ENCODE results near the gene ING4. TPM values are rescaled to one million over a fixed set of nuclear protein-coding genes. Genes with fewer than 3 reads are reported as not detected.
A peak's percentile ranks its signal among the peaks of the same experiment; 100 is the strongest.

The ING4 gene
- total and polyA plus RNA-seq, 2 of the 13 experiments (the other 11 are each of a cell fraction or from before 2014, with no cell fraction given): 14.4 to 32.4 TPM

- TF ChIP-seq ZNF350 (CRISPR knock-in tag; IDR thresholded peaks at IDR 0.05; ENCODE audit: borderline replicate concordance, low read depth) (peak; percentile 57), KAT8 (CRISPR knock-in tag; IDR thresholded peaks at IDR 0.05) (peak; percentile 41; the same call in 1 of the 2 replicates), JUN (CRISPR knock-in tag; IDR thresholded peaks at IDR 0.05) (no peak), ZNF343 (CRISPR knock-in tag; IDR thresholded peaks at IDR 0.05) (no peak), ETV5 (CRISPR knock-in tag; IDR thresholded peaks at IDR 0.05; ENCODE audit: borderline replicate concordance) (no peak), ZNF225 (CRISPR knock-in tag; IDR thresholded peaks at IDR 0.05) (no peak), EED (CRISPR knock-in tag; IDR thresholded peaks at IDR 0.05) (no peak), ZBTB3 (CRISPR knock-in tag; IDR thresholded peaks at IDR 0.05; ENCODE audit: borderline replicate concordance, low read depth) (no peak), MED1 (CRISPR knock-in tag; IDR thresholded peaks at IDR 0.05) (no peak), ZNF781 (CRISPR knock-in tag; IDR thresholded peaks at IDR 0.05; ENCODE audit: borderline replicate concordance, not compliant biosample characterization) (no peak), ZBTB7B (CRISPR knock-in tag; IDR thresholded peaks at IDR 0.05) (peak; percentile 18; the same call in 1 of the 2 replicates), NKX3-1 (CRISPR knock-in tag; IDR thresholded peaks at IDR 0.05) (no peak), HNF4A (CRISPR knock-in tag; IDR thresholded peaks at IDR 0.05) (peak; percentile 7; the same call in 1 of the 2 replicates), IRF2 (CRISPR knock-in tag; IDR thresholded peaks at IDR 0.05) (no peak), MXD1 (CRISPR knock-in tag; IDR thresholded peaks at IDR 0.05) (no peak), ZNF224 (CRISPR knock-in tag; IDR thresholded peaks at IDR 0.05) (no peak), NFIC (IDR thresholded peaks at IDR 0.05; ENCODE audit: low read length) (no peak), DR1 (CRISPR knock-in tag; IDR thresholded peaks at IDR 0.05) (no peak), RXRB (CRISPR knock-in tag; IDR thresholded peaks at IDR 0.05; ENCODE audit: borderline replicate concordance) (peak; percentile 55; the same call in 1 of the 2 replicates), ZNF850 (CRISPR knock-in tag; conservative IDR thresholded peaks at IDR 0.05) (no peak), ZNF432 (CRISPR knock-in tag; IDR thresholded peaks at IDR 0.05; ENCODE audit: borderline replicate concordance) (no peak), GABPA (IDR thresholded peaks at IDR 0.05; ENCODE audit: low read depth, low read length) (no peak), GABPA (CRISPR knock-in tag; IDR thresholded peaks at IDR 0.05; ENCODE audit: low read depth) (peak; percentile 60), ZKSCAN5 (CRISPR knock-in tag; IDR thresholded peaks at IDR 0.05) (no peak), PHB2 (IDR thresholded peaks at IDR 0.05; ENCODE audit: partially characterized antibody) (no peak), ZNF784 (CRISPR knock-in tag; IDR thresholded peaks at IDR 0.05; ENCODE audit: borderline replicate concordance) (no peak), NCOA5 (CRISPR knock-in tag; IDR thresholded peaks at IDR 0.05) (no peak), ZNF446 (CRISPR knock-in tag; IDR thresholded peaks at IDR 0.05) (no peak), ZBTB37 (CRISPR knock-in tag; IDR thresholded peaks at IDR 0.05) (no peak), NR0B2 (CRISPR knock-in tag; IDR thresholded peaks at IDR 0.05) (peak; percentile 71; the same call in 1 of the 2 replicates), NFKB2 (CRISPR knock-in tag; IDR thresholded peaks at IDR 0.05; ENCODE audit: borderline replicate concordance) (peak; percentile 39; the same call in 1 of the 2 replicates)
Measured at GRCh38 chr12:6613776-6614512, 49.0 kb downstream of the ING4 start (continued).
